H1 (cell line): ENCODE measurements around the gene SPHK1. TPM values are rescaled to one million over a fixed set of nuclear protein-coding genes. Genes with fewer than 3 reads are reported as not detected.

Source experiments
- CTCF ChIA-PET: fragments of 300-600 bp; sonication (Branson Sonifier 250); formaldehyde crosslinking; loops from one replicate; lab custom pipeline; 2021; ENCODE audit not compliant: partially characterized antibody; lab: Charles Lee
- POLR2A ChIA-PET: fragments of 300-600 bp; sonication (Branson Sonifier 250); formaldehyde crosslinking; loops from one replicate; lab custom pipeline; 2021; ENCODE audit warnings: inconsistent platforms; ENCODE audit not compliant: partially characterized antibody; lab: Charles Lee
- DNase-seq, 2 experiments: peaks; one replicate each; pipeline versions ENCODE4 v3.0.0 to v3.0.0-alpha.2; 2010 to 2022; ENCODE audit warnings: low spot score in 2 of 2, low read depth in 1 of 2, mixed read lengths in 1 of 2
- FAIRE-seq: peaks from 2 replicates; lab custom pipeline; 2011; peaks lifted over from hg19 to GRCh38; lab: Jason Lieb, UNC
- H2AFZ ChIP-seq: 2 replicates; pipeline ENCODE4 v1.8.1; 2012; ENCODE audit warnings: low read length, inconsistent platforms
- H2AK5ac ChIP-seq: 2 replicates; pipeline ENCODE4 v1.6.1; 2013; ENCODE audit warnings: low read depth, low read length
- H2BK120ac ChIP-seq: replicated peaks from 2 replicates; pipeline ENCODE3; 2013; ENCODE audit warnings: low read depth, low read length, inconsistent platforms
- H2BK12ac ChIP-seq: 2 replicates; pipeline ENCODE4 v1.6.1; 2013; ENCODE audit warnings: low read depth, low read length
- H2BK15ac ChIP-seq: 2 replicates; pipeline ENCODE4 v1.6.1; 2013; ENCODE audit warnings: low read length
- H2BK20ac ChIP-seq: 2 replicates; pipeline ENCODE4 v1.6.1; 2013; ENCODE audit warnings: low read length
- H2BK5ac ChIP-seq: 2 replicates; pipeline ENCODE4 v1.6.1; 2013; ENCODE audit warnings: low read depth, low read length
- H3K14ac ChIP-seq: 2 replicates; pipeline ENCODE4 v1.6.1; 2013; ENCODE audit warnings: inconsistent platforms; ENCODE audit not compliant: insufficient read length
- H3K18ac ChIP-seq: 2 replicates; pipeline ENCODE4 v1.6.1; 2013; ENCODE audit warnings: low read length; ENCODE audit errors: extremely low read depth
- H3K23ac ChIP-seq: 2 replicates; pipeline ENCODE4 v1.6.1; 2013; ENCODE audit warnings: inconsistent platforms; ENCODE audit not compliant: insufficient read length
- H3K23me2 ChIP-seq: 2 replicates; pipeline ENCODE4 v1.6.1; 2013; ENCODE audit warnings: low read depth, low read length
- H3K27ac ChIP-seq: 2 replicates; pipeline ENCODE4 v1.6.1; 2011; ENCODE audit warnings: low read depth, low read length, inconsistent platforms
- H3K27me3 ChIP-seq, 4 experiments: replicated peaks in 1 of 4; 1 replicate in 1 of 4; 2 replicates in 3 of 4; pipeline versions ENCODE4 v1.6.1 to v1.8.1; 2011 to 2013; ENCODE audit warnings: low read length in 3 of 4, mild to moderate bottlenecking in 3 of 4, inconsistent platforms in 2 of 4, mixed read lengths in 2 of 4, moderate library complexity in 1 of 4; ENCODE audit not compliant: control insufficient read depth in 3 of 4, insufficient read depth in 3 of 4; ENCODE audit errors: extremely low read depth in 1 of 4
- H3K36me3 ChIP-seq, 4 experiments: 2 replicates each; pipeline versions ENCODE4 v1.6.1 to v1.8.1; 2011 to 2013; ENCODE audit warnings: mild to moderate bottlenecking in 4 of 4, low read length in 3 of 4, moderate library complexity in 2 of 4, control low read depth in 1 of 4, inconsistent platforms in 1 of 4; ENCODE audit not compliant: insufficient read depth in 4 of 4, control insufficient read depth in 2 of 4
- H3K4ac ChIP-seq: replicated peaks from 2 replicates; pipeline ENCODE3; 2013; ENCODE audit warnings: low read length, low read depth, mixed read lengths, inconsistent platforms; ENCODE audit not compliant: insufficient read length
- H3K4me1 ChIP-seq, 4 experiments: replicated peaks in 1 of 4; 1 replicate in 1 of 4; 2 replicates in 3 of 4; pipeline versions ENCODE4 v1.6.1 to v1.8.1; 2011 to 2013; ENCODE audit warnings: low read length in 3 of 4, inconsistent platforms in 2 of 4, mixed read lengths in 1 of 4; ENCODE audit not compliant: insufficient read depth in 4 of 4, control insufficient read depth in 3 of 4
- H3K4me2 ChIP-seq, 2 experiments: 2 replicates each; pipeline versions ENCODE4 v1.6.1 to v1.8.1; 2011 to 2013; ENCODE audit warnings: low read depth in 2 of 2, low read length in 2 of 2, control low read depth in 1 of 2, inconsistent platforms in 1 of 2, mild to moderate bottlenecking in 1 of 2; ENCODE audit not compliant: insufficient read depth in 1 of 2
- H3K4me3 ChIP-seq, 4 experiments: fragments of 200-600, 300-600 bp in 1 of 4; sonication (generic), shearing (Covaris generic), sonication (Bioruptor Twin) in 1 of 4; 2 replicates each; pipeline versions ENCODE4 v1.5.1 to v1.8.1; 2011 to 2016; ENCODE audit warnings: low read length in 4 of 4, low read depth in 3 of 4, control low read depth in 2 of 4, inconsistent platforms in 2 of 4, mild to moderate bottlenecking in 2 of 4, mixed read lengths in 1 of 4, moderate library complexity in 1 of 4; ENCODE audit not compliant: insufficient read depth in 2 of 4; ENCODE audit errors: extremely low read depth in 1 of 4
- H3K56ac ChIP-seq: replicated peaks from 2 replicates; pipeline ENCODE3; 2013; ENCODE audit warnings: low read depth, mild to moderate bottlenecking, mixed read lengths, low read length, inconsistent platforms; ENCODE audit not compliant: insufficient read length
- H3K79me1 ChIP-seq: 2 replicates; pipeline ENCODE4 v1.6.1; 2013; ENCODE audit warnings: low read depth, low read length, control low read depth
- H3K79me2 ChIP-seq, 2 experiments: 2 replicates each; pipeline versions ENCODE4 v1.6.1 to v1.8.1; 2012 to 2013; ENCODE audit warnings: low read length in 2 of 2, mild to moderate bottlenecking in 2 of 2, inconsistent platforms in 1 of 2; ENCODE audit not compliant: insufficient read depth in 2 of 2, control insufficient read depth in 1 of 2
- H3K9ac ChIP-seq, 4 experiments: replicated peaks in 1 of 4; 1 replicate in 1 of 4; 2 replicates in 3 of 4; pipeline versions ENCODE4 v1.6.1 to v1.8.1; 2011 to 2013; ENCODE audit warnings: low read depth in 3 of 4, low read length in 3 of 4, control low read depth in 2 of 4, mild to moderate bottlenecking in 2 of 4, moderate library complexity in 2 of 4, inconsistent platforms in 1 of 4; ENCODE audit errors: extremely low read depth in 1 of 4
- H3K9me3 ChIP-seq, 2 experiments: 2 replicates each; pipeline versions ENCODE4 v1.6.1 to v1.8.1; 2012 to 2013; ENCODE audit warnings: mild to moderate bottlenecking in 2 of 2, moderate library complexity in 2 of 2, control low read depth in 1 of 2, inconsistent platforms in 1 of 2, low read depth in 1 of 2, low read length in 1 of 2, mixed read lengths in 1 of 2; ENCODE audit not compliant: insufficient read depth in 2 of 2
- H4K20me1 ChIP-seq, 2 experiments: replicated peaks in 1 of 2; 2 replicates each; pipeline versions ENCODE3 to v1.8.1; 2011 to 2013; ENCODE audit warnings: inconsistent platforms in 2 of 2, low read length in 2 of 2, mild to moderate bottlenecking in 1 of 2; ENCODE audit not compliant: insufficient read depth in 2 of 2, control insufficient read depth in 1 of 2
- H4K5ac ChIP-seq: 2 replicates; pipeline ENCODE4 v1.6.1; 2013; ENCODE audit warnings: low read length, low read depth, mixed read lengths, inconsistent platforms; ENCODE audit not compliant: insufficient read length
- H4K8ac ChIP-seq: 2 replicates; pipeline ENCODE4 v1.8.0; 2013; ENCODE audit warnings: mild to moderate bottlenecking, moderate library complexity, low read length, inconsistent platforms; ENCODE audit not compliant: insufficient read depth; ENCODE audit errors: extremely low read depth
- H4K91ac ChIP-seq: replicated peaks from 2 replicates; pipeline ENCODE3; 2013; ENCODE audit warnings: low read length, mixed read lengths, inconsistent platforms; ENCODE audit not compliant: insufficient read length
- CTCF ChIP-seq, 3 experiments: IDR thresholded peaks; 1 replicate in 2 of 3; 2 replicates in 1 of 3; pipeline versions ENCODE4 v1.5.1 to v1.6.1; 2011; ENCODE audit warnings: low read length in 3 of 3, mild to moderate bottlenecking in 3 of 3, inconsistent platforms in 2 of 3, low read depth in 1 of 3, moderate library complexity in 1 of 3; ENCODE audit not compliant: insufficient read depth in 1 of 3; ENCODE audit errors: control extremely low read depth in 1 of 3
- FOSL1 ChIP-seq: IDR thresholded peaks from 2 replicates; pipeline ENCODE4 v1.6.1; 2011; ENCODE audit warnings: mild to moderate bottlenecking, low read depth, low read length, moderate library complexity; ENCODE audit not compliant: insufficient read depth
- GABPA ChIP-seq: IDR thresholded peaks from 2 replicates; pipeline ENCODE4 v1.6.1; 2011; ENCODE audit warnings: mild to moderate bottlenecking, low read length, moderate library complexity, borderline replicate concordance; ENCODE audit not compliant: insufficient read depth
- HDAC6 ChIP-seq: IDR thresholded peaks from one replicate; pipeline ENCODE4 v1.7.1; 2012; ENCODE audit warnings: low read depth, mild to moderate bottlenecking, inconsistent platforms, low read length, moderate library complexity
- KDM5A ChIP-seq: fragments of 200-600 bp; IDR thresholded peaks from 2 replicates; pipeline ENCODE4 v1.7.1; 2012; ENCODE audit warnings: mild to moderate bottlenecking, low read length, inconsistent platforms, mixed read lengths
- POLR2AphosphoS5 ChIP-seq: IDR thresholded peaks from 2 replicates; pipeline ENCODE4 v1.6.1; 2011; ENCODE audit warnings: low read depth, low read length
- RAD21 ChIP-seq, 2 experiments: IDR thresholded peaks in 1 of 2; conservative IDR thresholded peaks in 1 of 2; 2 replicates each; pipeline ENCODE4 v1.6.1; 2011; ENCODE audit warnings: low read depth in 2 of 2, low read length in 2 of 2, improper control_type of control experiment in 1 of 2, inconsistent platforms in 1 of 2, mild to moderate bottlenecking in 1 of 2, moderate library complexity in 1 of 2
- YY1 ChIP-seq: IDR thresholded peaks from 2 replicates; pipeline ENCODE4 v1.6.1; 2011; ENCODE audit warnings: low read depth, mild to moderate bottlenecking, low read length
- ZNF274 ChIP-seq: IDR thresholded peaks from 2 replicates; pipeline ENCODE4 v1.7.0; 2012; ENCODE audit warnings: low read length, borderline replicate concordance; ENCODE audit errors: extremely low read depth
- whole genome bisulfite sequencing, 2 experiments: shearing (Covaris generic) in 1 of 2; methylation state at CpG; one replicate each; pipeline versions ENCODE4 v1.1.6 to v1.1.7; 2013 to 2015; ENCODE audit warnings: low lambda C conversion rate in 2 of 2, mixed read lengths in 2 of 2, inconsistent platforms in 1 of 2, low coverage in 1 of 2, missing lambda C conversion rate in 1 of 2; ENCODE audit not compliant: insufficient replicate concordance in 2 of 2, insufficient coverage in 1 of 2, insufficient read length in 1 of 2; ENCODE audit errors: extremely low coverage in 1 of 2, missing lambda C conversion rate in 1 of 2; 5-methylcytosine and 5-hydroxymethylcytosine counted together
- polyA plus RNA-seq, 7 experiments: library from polyadenylated mRNA; depleted of rRNA in 3 of 7; stranded (reverse) in 5 of 7; unstranded in 2 of 7; fragments of >200 nt in 5 of 7; fragments of 200-250 nt in 2 of 7; gene quantifications; 1 replicate in 5 of 7; 2 replicates in 1 of 7; 4 replicates in 1 of 7; pipeline versions ENCODE4 v1.2.1 to v1.2.3, GENCODE V29; 2011 to 2013; ENCODE audit warnings: missing spikeins in 2 of 7, mixed read lengths in 2 of 7
- total RNA-seq: library from RNA; stranded (reverse); fragmentation: NEBNext Ultra II Directional; extraction: Animal tissue kit (Norgen Biotek cat#: 25700); gene quantifications from 2 replicates; pipeline ENCODE4 v1.2.1, GENCODE V29; 2021

Gene SPHK1
- total and polyA plus RNA-seq, 2 of the 8 experiments (the other 6 are each of a cell fraction or from before 2014, with no cell fraction given): 2.4 TPM

- H3K4me3 ChIP-seq: no peak overlapping the region
- no peaks in the 10 kb centered on the region for H4K20me1 ChIP-seq
- no peak overlapping the region for H2BK120ac ChIP-seq
- DNase-seq: no peak
- H3K79me1 ChIP-seq: no peaks in the 10 kb centered on the region
- no peak overlapping the region for H3K14ac ChIP-seq
- no peak for FAIRE-seq
- H4K5ac ChIP-seq: no peak overlapping the region
- H4K91ac ChIP-seq: no peak overlapping the region
- no peak overlapping the region for H3K56ac ChIP-seq
- ChIA-PET CTCF (interaction anchor here (0.7 to 29.3 kb wide), 8 partner anchors 10 to 114 kb away, joined by 3 to 635 read pairs (median 6); partner anchors contain the start of genes AANAT, PRPSAP1 and SPHK1), POLR2A (interaction anchor here (3.9 kb wide), 1 partner anchor 10 kb away, joined by 15 read pairs; the partner anchor contains the start of gene PRPSAP1)
- H3K9me3 ChIP-seq: no peaks in the 10 kb centered on the region
- no peak overlapping the region for H2AK5ac ChIP-seq
- H3K18ac ChIP-seq: no peak overlapping the region
- no peak overlapping the region for H3K27ac ChIP-seq
- H2AFZ ChIP-seq: no peak overlapping the region
- no peak overlapping the region for H2BK15ac ChIP-seq
- H3K23me2 ChIP-seq: no peaks in the 10 kb centered on the region
- H2BK20ac ChIP-seq: no peak overlapping the region
- H3K27me3 ChIP-seq: no peaks in the 10 kb centered on the region
- no peak overlapping the region for H4K8ac ChIP-seq
- H3K4ac ChIP-seq: no peak overlapping the region
- H3K23ac ChIP-seq: no peak overlapping the region
- H3K9ac ChIP-seq: no peak overlapping the region
- no peaks in the 10 kb centered on the region for H3K79me2 ChIP-seq
- H2BK5ac ChIP-seq: no peak overlapping the region
- H2BK12ac ChIP-seq: no peak overlapping the region
- peaks cover 0 to 4% (median 3%) of the 10 kb centered on the region in 4 experiments; a peak in 3 of 7 replicates for H3K4me1 ChIP-seq
- H3K36me3 ChIP-seq: no peaks in the 10 kb centered on the region
- 93% methylated on average over 11 of the region's 11 CpGs; no CpG with 5 or more reads in 1 of the 2 experiments for WGBS, 2 experiments
- H3K4me2 ChIP-seq: no peak overlapping the region
- no peak for TF ChIP-seq CTCF (IDR thresholded peaks at IDR 0.05; ENCODE audit: control extremely low read depth in 1 of 3, insufficient read depth in 1 of 3, low read depth in 1 of 3, low read length in 3 of 3)
- no peak for TF ChIP-seq YY1
- no peak for TF ChIP-seq HDAC6
- TF ChIP-seq FOSL1: no peak
- TF ChIP-seq KDM5A: no peak
- no peak for TF ChIP-seq RAD21 (IDR thresholded peaks at IDR 0.05 in 1 of 2, conservative IDR thresholded peaks at IDR 0.05 in 1 of 2; ENCODE audit: low read depth in 2 of 2, low read length in 2 of 2)
- TF ChIP-seq ZNF274: no peak
- no peak for TF ChIP-seq GABPA
- no peak for TF ChIP-seq POLR2AphosphoS5
Observed at GRCh38 chr17:76363107-76363842, 21.1 kb upstream of the SPHK1 start.
